ENCODE results near the gene TMPRSS4. TPM values are rescaled to one million over a fixed set of nuclear protein-coding genes. Genes with fewer than 3 reads are reported as not detected.
A peak's percentile ranks its signal among the peaks of the same experiment; 100 is the strongest.

The TMPRSS4 gene, protein sequence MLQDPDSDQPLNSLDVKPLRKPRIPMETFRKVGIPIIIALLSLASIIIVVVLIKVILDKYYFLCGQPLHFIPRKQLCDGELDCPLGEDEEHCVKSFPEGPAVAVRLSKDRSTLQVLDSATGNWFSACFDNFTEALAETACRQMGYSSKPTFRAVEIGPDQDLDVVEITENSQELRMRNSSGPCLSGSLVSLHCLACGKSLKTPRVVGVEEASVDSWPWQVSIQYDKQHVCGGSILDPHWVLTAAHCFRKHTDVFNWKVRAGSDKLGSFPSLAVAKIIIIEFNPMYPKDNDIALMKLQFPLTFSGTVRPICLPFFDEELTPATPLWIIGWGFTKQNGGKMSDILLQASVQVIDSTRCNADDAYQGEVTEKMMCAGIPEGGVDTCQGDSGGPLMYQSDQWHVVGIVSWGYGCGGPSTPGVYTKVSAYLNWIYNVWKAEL
- 16.8 TPM in 2 replicates for total RNA-seq

- H3K4me3 ChIP-seq (ENCODE audit: low read depth, low read length), result peak within 1 kb of the TSS; percentile 11
- peaks cover 19% of the 10 kb centered on the region for H3K27me3 ChIP-seq (ENCODE audit: control insufficient read depth, insufficient read depth, low read length)
- no peaks in the 10 kb centered on the region for H3K36me3 ChIP-seq (ENCODE audit: control insufficient read depth, insufficient read depth, low read length)
- no peak for TF ChIP-seq CTCF (IDR thresholded peaks at IDR 0.05; ENCODE audit: insufficient read depth, low read length, poor library complexity, severe bottlenecking)
- peak; percentile 48 for DNase-seq (ENCODE audit: low read depth)
Observed at GRCh38 chr11:118076754-118077281, at the start of gene TMPRSS4. Gene TMPRSS4 (plus strand): TSS chr11:118077078. CDS start chr11:118077303, 225 bp downstream.

- H3K36me3 ChIP-seq (ENCODE audit: control insufficient read depth, insufficient read depth, low read length), result no peaks in the 10 kb centered on the region
- peaks cover 4% of the 10 kb centered on the region for H3K27me3 ChIP-seq (ENCODE audit: control insufficient read depth, insufficient read depth, low read length)
- TF ChIP-seq CTCF (IDR thresholded peaks at IDR 0.05; ENCODE audit: insufficient read depth, low read length, poor library complexity, severe bottlenecking), result no peak
- DNase-seq (ENCODE audit: low read depth), result no peak
- no peak overlapping the region for H3K4me3 ChIP-seq (ENCODE audit: low read depth, low read length)
Observed at GRCh38 chr11:118027694-118028093, 49.2 kb upstream of the TMPRSS4 start.

DNA sequence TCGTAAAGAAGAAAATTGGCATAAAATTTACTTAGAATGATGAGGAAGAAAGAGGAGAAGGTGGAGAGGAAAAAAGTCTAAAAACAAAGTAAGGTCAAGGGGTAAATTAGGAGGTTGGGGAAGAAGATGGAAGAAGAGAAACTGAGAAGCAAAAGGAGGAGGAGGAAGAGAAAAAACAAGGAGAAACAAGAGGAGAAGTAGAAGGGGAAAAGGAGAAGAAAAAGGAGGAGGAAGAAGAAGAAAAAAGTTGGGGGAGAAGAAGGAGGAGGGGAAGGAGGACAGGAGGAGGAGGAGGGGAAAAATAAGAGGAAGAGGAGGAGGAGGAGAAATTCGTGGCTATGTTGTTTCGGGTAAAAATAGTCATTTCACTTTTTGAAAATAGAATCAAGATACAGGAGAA is 48.3 kb upstream of the TMPRSS4 start:
- Histone ChIP-seq H3K27me3 (ENCODE audit: control insufficient read depth, insufficient read depth, low read length) (peaks cover 4% of the 10 kb centered on the region), H3K4me3 (ENCODE audit: low read depth, low read length) (no peak overlapping the region), H3K36me3 (ENCODE audit: control insufficient read depth, insufficient read depth, low read length) (no peaks in the 10 kb centered on the region)
- TF ChIP-seq CTCF (IDR thresholded peaks at IDR 0.05; ENCODE audit: insufficient read depth, low read length, poor library complexity, severe bottlenecking), result no peak
- no peak for DNase-seq (ENCODE audit: low read depth)

DNA sequence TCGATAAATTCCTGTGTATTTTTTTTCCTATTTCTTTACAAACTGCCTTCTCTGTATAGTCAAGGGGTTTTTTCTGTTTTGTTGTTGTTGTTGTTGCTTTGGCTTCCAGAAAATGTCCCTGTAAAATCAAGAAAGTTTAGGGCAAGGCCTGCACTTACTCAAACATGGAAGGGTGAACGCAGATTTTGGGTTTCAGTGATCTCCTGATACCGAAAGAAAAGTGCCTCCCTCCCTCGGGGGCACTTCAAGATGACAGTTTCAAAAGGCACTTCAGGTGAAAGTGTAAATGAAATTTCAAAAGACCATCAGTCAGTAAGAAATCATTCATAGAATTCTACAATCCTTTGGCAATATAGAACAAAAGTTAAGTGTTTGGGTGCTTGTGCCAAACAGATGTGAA is 43.4 kb upstream of the TMPRSS4 start:
- H3K27me3 ChIP-seq (ENCODE audit: control insufficient read depth, insufficient read depth, low read length), result peaks cover 6% of the 10 kb centered on the region
- H3K4me3 ChIP-seq (ENCODE audit: low read depth, low read length), result no peak overlapping the region
- no peak for DNase-seq (ENCODE audit: low read depth)
- H3K36me3 ChIP-seq (ENCODE audit: control insufficient read depth, insufficient read depth, low read length), result no peaks in the 10 kb centered on the region
- TF ChIP-seq CTCF (IDR thresholded peaks at IDR 0.05; ENCODE audit: insufficient read depth, low read length, poor library complexity, severe bottlenecking), result no peak

- TF ChIP-seq CTCF (IDR thresholded peaks at IDR 0.05; ENCODE audit: insufficient read depth, low read length, poor library complexity, severe bottlenecking), result no peak
- H3K27me3 ChIP-seq (ENCODE audit: control insufficient read depth, insufficient read depth, low read length), result no peaks in the 10 kb centered on the region
Observed at GRCh38 chr11:118042141-118042540, 34.7 kb upstream of the TMPRSS4 start.

More at GRCh38 chr11:118042141-118042540, 34.7 kb upstream of the TMPRSS4 start:
- no peak overlapping the region for H3K4me3 ChIP-seq (ENCODE audit: low read depth, low read length)
- H3K36me3 ChIP-seq (ENCODE audit: control insufficient read depth, insufficient read depth, low read length), result no peaks in the 10 kb centered on the region
- no peak for DNase-seq (ENCODE audit: low read depth)
